Measurements from ENCODE around the gene CTDSP1.

CTDSP1 gene

GRCh38 chr2:218400167-218400929 lies 680 bp downstream of the CTDSP1 start:
- no peak for DNase-seq (ENCODE audit: low read depth)

DNA sequence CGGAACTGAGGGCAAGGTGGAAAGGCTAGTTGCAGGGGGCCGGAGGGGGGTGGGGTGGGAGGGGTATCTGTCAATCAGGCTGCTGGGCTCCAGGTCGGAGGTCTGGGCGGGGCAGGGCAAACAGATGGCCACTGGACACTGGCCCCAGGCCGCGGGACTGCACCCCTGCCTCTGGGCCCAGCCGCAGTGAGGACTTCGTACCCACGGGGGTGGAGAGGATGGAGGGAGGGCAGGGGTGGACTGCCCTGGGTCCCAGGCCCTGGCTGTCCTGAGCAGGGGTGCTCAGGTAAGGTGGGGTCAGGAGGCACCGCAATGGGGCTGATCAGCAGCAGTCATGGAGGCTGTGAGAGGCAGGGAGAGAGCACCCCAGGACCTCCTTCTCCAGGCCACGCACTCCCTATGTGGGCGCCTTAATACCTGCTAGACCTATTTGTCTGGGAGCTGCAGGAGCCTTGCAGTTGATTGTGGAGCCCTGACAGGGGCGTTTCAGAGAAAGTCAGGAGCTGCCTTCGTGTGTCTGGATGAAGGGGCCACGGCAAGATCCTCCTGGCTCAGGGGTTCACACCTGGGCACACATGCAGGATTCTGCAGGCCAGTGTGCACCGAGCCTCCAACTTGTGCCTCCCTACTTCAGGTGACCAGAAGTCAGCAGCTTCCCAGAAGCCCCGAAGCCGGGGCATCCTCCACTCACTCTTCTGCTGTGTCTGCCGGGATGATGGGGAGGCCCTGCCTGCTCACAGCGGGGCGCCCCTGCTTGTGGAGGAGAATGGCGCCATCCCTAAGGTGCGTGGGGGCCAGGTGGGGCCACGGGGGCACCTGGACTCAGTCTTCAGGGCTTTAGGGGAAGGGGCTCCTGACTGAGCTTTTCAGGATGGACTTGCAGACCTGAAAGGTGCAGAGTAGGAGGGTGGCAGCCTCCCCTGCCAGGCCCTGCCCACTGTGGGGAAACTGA lies 1.5 kb downstream of the CTDSP1 start:
- no peak for DNase-seq (ENCODE audit: low read depth)

DNA sequence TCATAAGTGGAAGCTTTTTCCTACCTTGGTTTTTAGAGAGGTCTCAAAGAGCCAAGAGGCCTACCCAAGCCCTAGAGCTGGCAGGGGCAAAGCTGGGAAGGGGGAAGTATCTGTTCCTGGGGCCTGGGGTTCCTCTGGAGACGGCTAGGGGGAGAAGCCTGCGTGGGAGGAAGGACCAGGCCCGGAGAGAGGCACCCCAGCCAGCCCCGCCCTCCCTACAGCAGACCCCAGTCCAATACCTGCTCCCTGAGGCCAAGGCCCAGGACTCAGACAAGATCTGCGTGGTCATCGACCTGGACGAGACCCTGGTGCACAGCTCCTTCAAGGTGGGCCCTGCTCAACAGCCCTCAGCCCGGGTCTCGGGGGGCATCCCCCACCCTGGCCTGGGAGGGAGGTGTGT lies 2.2 kb downstream of the CTDSP1 start:
- no peak for DNase-seq (ENCODE audit: low read depth)

GRCh38 chr2:218402491-218402901 lies 2.8 kb downstream of the CTDSP1 start:
- no peak for DNase-seq (ENCODE audit: low read depth)

GRCh38 chr2:218402911-218403411 lies 3.3 kb downstream of the CTDSP1 start:
- no peak for DNase-seq (ENCODE audit: low read depth)

- no peak for DNase-seq (ENCODE audit: low read depth)
Observed at GRCh38 chr2:218403810-218404209, 4.1 kb downstream of the CTDSP1 start.

DNA sequence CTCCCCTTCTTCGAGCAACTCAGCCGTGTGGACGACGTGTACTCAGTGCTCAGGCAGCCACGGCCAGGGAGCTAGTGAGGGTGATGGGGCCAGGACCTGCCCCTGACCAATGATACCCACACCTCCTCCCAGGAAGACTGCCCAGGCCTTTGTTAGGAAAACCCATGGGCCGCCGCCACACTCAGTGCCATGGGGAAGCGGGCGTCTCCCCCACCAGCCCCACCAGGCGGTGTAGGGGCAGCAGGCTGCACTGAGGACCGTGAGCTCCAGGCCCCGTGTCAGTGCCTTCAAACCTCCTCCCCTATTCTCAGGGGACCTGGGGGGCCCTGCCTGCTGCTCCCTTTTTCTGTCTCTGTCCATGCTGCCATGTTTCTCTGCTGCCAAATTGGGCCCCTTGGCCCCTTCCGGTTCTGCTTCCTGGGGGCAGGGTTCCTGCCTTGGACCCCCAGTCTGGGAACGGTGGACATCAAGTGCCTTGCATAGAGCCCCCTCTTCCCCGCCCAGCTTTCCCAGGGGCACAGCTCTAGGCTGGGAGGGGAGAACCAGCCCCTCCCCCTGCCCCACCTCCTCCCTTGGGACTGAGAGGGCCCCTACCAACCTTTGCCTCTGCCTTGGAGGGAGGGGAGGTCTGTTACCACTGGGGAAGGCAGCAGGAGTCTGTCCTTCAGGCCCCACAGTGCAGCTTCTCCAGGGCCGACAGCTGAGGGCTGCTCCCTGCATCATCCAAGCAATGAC lies 4.8 kb downstream of the CTDSP1 start:
- no peak for DNase-seq (ENCODE audit: low read depth)

GRCh38 chr2:218405086-218405745 lies 5.5 kb downstream of the CTDSP1 start:
- no peak for DNase-seq (ENCODE audit: low read depth)

DNA sequence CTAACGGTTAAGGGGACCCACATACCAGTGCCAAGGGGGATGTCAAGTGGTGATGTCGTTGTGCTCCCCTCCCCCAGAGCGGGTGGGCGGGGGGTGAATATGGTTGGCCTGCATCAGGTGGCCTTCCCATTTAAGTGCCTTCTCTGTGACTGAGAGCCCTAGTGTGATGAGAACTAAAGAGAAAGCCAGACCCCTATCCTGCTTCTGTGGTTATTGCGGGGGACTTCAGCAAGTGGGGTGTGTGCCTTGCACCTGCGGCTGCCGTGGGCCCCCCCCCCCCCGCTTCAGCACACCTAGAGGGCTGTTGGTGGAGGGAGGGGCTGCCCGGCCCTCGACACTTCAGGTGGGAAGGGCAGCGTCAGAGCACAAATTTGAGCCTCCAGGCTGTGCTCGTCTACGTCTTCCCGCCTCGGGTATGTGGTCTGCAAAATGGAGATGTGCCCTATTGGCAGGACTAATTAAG lies 6.1 kb downstream of the CTDSP1 start:
- DNase-seq (ENCODE audit: low read depth) = no peak

GRCh38 chr2:218406209-218406948 lies 6.7 kb downstream of the CTDSP1 start:
- DNase-seq (ENCODE audit: low read depth) = peak; percentile 87

DNA sequence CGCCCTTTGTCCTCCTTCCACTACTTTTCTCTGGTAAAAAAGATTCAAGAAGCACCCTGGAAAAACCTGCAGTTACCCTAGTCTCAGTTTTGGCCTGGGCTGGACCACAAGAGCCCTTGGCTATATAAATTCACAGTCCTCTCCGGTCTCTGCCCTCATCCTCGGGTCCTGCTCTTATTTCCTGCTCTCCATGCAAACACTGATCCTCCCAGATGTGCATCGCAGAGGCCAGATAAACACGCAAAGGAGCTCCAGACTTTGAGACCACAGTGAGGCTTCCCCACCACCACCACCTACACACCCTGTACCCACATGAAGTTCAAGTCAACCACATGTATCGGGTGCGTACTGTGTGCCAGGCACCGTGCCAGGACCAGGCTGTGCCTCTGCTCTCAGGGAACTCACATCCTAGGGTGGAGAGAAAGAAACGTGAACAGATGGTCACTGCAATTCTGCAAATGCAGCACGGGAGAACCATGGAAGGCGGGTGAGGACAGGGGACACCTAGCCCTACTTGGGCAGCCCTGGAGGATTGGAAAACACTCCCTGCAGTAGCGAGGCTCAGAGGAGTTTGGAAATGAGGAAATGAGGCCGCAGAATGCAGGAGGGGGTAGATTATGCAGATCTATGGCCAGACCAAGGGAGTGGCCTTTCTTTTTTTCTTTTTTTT lies 7.4 kb downstream of the CTDSP1 start:
- DNase-seq (ENCODE audit: low read depth) = peak; percentile 25

DNA sequence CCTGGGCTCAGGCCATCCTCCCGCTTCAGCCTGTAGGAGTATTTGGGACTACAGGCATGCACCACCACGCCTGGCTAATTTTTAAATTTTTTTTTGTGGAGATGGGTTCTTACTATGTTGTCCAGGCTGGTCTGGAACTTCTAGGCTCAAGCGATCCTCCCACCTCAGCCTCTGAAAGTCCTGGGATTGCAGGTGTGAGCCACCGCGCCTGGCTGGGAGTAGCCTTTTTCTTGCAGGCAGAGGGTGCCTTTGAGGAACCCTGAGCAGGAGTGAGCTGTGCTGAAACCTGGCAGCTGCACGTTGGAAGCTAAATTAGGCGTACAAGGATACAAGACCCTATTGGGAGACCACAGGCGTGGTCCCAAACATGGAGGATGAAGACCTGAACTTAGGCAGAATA lies 8.0 kb downstream of the CTDSP1 start:
- no peak for DNase-seq (ENCODE audit: low read depth)

DNA sequence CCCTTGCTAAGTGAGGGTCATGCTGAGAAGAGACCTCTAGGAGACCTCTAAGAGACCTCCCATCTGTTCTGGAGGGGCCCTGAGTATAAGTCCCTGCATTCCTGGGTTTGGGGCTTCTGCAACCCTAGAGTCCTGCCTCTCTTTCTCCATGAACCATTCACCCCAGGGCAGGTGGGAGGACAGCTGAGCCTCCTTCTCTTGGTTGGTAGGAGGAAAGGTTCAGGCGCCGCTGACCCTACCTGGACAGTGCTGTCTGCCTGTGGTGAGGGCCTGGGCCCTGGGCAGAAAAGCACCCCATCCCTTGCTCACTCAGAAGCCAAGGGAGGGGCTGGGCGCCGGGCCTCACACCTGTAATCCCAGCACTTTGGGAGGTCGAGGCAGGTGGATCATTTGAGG lies 18.7 kb downstream of the CTDSP1 start:
- DNase-seq (ENCODE audit: low read depth) = no peak

GRCh38 chr2:218418717-218419458 lies 19.2 kb downstream of the CTDSP1 start, which contains the start of gene VIL1:
VIL1 (plus strand) TSS chr2:218419123; CDS start chr2:218423779, 4,656 bp downstream.
- DNase-seq (ENCODE audit: low read depth) = no peak

DNA sequence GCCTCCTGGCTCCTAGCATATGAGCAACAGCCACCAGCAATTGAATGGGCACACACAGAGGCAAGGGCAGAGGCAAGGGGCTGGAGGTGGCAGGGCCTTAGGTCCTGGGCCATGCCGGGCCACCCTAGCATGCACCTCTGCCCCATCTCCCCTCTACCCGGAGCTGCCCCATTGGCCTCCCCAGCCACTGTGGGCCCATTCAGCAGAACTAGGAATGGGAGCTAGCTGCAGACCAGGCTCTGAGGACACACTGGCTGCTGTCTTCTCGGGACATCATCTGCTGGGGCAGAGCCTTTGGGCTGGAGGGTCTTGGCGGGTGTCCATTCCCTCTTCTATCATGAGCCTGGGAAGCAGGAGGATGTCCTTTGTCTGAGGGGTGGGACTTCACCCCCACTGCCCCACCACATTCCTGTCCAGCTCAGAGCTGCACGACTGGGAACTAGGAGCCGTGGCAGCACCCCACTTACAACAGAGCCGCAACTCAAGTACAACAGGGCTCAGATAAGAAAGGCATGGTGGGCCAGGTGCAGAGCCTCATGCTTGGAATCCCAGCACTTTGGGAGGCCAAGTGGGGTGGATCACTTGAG lies 20.1 kb downstream of the CTDSP1 start:
- DNase-seq (ENCODE audit: low read depth) = no peak

DNA sequence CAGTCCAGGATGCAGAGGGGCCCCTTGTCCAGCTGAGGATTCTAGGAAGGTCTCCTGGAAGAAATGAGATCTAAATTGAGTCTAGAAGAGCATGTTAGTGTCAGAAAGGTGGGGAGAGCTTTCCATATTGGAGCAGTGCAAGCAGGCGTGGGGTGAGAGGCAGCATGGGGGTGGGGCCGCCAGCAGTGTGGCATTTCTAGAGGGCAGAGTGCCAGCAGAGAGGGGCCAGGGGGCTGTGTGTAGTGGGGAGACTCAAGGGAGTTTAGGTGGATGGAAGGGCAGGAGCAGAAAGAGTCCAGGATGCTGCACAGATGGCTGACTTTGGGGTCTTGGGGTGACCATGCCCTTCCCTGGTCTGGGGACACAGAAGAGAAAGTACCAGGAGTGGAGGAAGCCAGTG lies 21.4 kb downstream of the CTDSP1 start:
- DNase-seq (ENCODE audit: low read depth) = no peak

DNA sequence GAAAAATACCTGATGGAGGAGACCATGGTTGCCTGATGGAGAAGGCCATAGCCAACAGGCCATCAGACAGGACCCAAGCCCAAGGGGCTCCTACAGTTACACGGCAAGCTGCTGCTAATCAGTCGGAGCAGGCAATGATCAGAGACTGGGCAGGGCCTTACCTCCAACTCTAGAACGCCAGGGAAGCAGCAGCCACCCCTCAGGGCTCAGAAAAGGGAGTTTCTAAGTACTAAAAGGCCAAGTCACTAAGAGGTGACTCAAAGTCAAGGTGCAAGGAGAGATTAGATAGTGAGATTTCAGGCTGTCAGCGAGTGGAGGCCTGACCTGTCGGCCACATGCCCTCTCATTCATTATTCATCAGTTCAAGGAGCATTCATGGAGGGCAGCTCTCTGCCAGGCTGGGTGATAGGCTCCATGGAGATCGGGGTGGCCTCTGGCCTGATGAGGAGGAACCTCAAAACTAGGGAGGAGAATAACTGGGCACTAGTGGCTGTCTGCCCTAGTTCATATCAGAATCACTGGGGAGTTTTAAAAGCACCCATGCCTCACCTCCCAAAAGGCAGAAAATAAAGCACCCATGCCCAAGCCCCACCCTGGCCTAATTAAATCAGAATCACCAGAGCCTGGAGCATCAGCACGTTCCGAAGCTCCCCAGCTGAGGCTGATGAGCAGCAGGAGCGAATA lies 22.9 kb downstream of the CTDSP1 start:
- DNase-seq (ENCODE audit: low read depth) = no peak

DNA sequence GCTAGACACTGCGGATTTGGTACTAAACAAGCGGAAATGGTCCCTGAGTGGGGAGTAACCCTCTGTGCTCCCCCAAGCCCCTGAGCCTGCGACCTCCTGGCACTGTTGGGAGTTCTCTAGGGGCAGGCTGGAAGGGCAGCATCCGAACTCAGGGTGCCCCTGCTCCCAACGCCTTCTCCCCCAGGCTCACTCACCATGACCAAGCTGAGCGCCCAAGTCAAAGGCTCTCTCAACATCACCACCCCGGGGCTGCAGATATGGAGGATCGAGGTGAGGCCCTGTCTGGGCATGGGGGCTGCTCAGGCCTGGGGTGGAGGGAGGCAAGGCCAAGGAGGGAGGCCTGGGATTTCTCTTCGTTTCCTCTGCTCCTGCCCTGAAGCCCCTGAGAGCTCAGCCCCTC lies 23.9 kb downstream of the CTDSP1 start:
- DNase-seq (ENCODE audit: low read depth) = no peak

All from stimulated activated CD8-positive, alpha-beta memory T cell treated with anti-CD3 and anti-CD28 coated beads, Interleukin-7, amount 100 ng/mL, for 24 hours (primary cell).